ENCODE results near the gene PACS1.
"Not testable (repeated sequence)": the region's sequence is repeated elsewhere in the genome, so short reads cannot be mapped to it uniquely, and the experiment has no call there.

Gene PACS1

DNA sequence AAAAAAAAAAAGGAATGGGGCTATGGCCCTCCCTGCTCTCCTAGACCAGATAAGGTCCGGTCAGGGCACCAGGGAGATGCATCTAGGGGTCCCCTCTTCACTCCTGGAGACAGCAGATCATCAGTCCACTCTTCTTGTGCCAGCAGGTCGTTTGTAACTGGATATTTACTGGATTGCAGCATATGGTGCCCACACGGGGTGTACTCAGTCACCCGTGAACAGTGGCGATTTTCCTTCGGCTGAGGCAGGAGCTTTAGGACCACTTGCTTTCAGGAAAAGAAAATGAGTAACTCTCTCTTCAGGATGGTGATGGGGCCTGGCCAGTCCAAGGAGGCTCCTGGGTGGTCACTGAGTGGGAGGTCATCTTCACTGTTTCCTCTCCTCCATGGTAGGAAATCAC, 160.1 kb downstream of the PACS1 start:
- no peak for DNase-seq

- DNase-seq = no peak
Observed at GRCh38 chr11:66230978-66231377, 160.9 kb downstream of the PACS1 start.

DNA sequence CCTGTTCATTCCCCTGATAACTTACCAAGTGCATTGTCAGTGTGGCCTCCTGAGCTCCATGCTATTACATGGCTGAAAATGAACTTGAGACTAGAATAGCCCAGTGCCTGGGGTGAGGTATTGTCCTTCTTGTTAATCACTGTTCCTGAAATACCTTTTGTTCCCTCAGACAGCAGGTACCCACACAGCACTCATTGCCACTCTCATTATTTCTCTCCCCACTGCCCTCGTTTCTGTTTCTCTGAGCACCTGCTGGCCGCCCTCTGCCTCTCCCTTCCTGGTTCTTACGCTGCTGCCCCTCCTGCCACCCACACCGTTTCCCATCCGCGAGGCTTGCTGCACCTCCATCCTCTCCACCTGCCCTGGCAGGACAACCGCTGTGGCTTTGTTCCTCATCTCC, 161.5 kb downstream of the PACS1 start:
- no peak for DNase-seq

DNA sequence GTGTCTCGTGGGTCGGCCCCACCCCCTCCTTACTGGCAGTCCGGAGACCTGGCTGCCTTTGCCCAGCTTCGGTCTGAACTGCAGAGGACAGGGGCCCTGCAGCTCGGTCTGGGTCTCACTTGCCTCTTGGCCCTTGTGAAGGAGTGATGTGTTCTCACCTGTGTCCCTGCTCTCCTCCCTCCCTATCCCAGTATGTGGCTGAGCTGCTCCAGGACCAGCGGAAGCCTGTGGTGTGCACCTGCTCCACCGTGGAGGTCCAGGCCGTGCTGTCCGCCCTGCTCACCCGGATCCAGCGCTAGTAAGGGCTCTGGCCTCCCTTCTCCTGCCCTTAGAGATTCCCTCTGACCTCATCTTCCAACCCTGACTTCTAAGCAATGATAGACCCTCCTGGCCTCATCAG, 162.7 kb downstream of the PACS1 start:
- DNase-seq = no peak

DNA sequence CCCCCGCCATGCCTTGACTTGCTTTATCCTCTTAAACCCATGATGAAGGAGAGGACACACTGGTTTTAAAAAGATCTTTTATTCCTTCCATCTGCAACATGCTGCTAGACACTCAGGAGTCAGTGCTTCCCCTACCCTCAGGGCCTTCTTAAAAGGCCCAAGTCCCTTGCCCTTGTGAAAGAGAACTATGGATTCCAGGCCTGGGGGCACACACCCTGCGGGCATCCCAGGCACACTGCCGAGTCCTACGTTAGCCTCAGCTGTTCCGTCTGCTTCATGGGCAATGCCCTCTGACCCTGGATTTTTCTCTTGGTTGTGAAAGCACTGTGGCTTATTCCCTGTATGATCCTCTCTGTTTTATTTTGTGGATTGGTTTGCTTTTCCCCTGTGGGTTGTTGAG, 163.2 kb downstream of the PACS1 start:
- no peak for DNase-seq

- no peak for DNase-seq
Observed at GRCh38 chr11:66235141-66235540, 165.1 kb downstream of the PACS1 start.

DNA sequence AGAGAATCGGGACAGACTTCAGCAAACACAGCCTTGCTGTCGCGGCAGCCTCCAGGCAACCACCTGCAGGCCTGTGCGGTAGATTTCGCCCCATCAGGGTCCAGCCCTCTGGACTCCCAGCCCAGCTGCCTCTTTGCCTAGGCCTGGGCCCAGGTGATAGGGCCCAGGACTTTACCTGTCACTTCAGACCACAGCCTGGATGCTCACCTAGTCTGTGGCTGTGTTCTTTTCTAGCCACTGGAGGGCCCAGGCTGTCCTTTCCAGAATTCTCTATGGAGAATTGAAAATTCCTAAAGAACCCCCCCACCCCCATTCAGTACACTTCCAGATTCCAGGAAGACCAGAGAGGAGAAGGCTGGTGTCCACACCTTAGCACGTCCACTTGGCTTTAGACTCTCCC, 167.8 kb downstream of the PACS1 start:
- DNase-seq = no peak

GRCh38 chr11:66238786-66239413, 168.8 kb downstream of the PACS1 start:
- DNase-seq = no peak

GRCh38 chr11:66239511-66239910, 169.4 kb downstream of the PACS1 start:
- DNase-seq = no peak

DNA sequence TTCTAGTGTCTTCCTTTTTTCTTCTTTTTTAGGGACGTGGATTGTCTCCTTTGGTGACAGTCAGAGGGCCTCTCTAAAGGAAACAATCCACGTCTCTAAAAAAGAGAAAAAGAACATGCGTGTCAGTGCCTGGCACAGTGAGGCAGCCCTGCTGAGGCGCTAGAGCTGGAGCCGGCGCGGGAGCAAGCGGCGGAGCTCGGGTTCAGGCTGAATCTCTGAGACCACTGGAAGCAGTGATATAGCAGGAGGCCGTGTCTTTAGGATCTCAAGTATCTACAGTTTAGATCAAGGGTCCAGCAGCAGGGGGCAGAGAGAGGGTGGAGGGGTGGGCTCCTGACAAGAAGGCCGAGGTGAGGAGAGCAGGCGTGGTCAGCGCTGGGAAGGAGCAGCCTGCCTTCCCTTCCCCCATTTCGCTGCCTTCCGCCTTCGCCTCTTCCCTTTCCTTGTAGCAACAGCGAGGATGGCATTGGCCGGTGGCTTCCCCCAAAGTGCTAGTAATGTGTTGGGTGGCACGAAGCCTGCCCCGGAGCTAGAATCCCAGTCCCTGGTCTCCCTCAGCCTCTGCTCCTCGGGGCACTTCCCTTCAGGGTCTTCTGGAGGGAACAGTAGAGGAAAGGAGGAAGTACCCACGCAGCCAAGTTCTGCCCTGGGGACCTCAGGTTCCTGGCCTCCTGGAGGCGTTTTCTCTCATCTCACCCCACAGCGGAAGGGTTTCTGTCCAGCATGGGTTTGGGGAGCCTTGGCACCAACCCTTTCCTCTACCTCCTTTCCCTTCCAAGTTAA, 170.1 kb downstream of the PACS1 start:
- DNase-seq = no peak

- DNase-seq = no peak
Observed at GRCh38 chr11:66240781-66241136, 170.7 kb downstream of the PACS1 start.

DNA sequence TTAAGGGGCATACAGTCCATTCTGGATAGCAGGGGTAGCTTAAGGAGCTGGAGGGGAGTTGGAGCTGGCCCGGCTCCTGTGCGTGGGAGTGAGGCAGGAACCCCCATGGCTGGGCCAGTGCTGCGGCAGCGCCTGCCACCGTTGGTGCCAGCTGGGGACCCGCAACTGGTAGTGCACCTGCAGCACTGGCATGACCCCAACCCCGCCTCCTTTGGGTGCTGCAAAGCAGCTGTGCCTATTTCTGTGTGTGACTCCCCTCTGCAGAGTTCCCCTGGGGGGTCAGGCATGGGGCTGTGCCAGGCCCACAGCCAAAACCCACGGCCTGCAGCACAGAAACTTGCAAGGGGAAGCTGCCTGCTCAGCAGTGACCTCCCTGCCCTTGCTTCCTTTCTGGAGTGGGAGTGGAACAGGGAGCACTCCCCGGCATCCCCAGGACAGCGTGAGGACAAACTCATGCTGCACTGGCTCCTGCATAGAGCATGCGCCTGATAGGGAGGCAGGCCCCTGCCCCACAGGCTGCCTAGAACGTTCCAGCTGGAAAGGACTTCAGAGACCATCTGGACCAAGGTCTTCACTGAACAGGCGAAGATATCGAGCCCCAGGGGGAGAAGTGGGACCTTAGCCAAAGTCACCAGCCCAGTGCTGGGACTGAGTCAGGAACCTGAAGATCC, 172.2 kb downstream of the PACS1 start:
- DNase-seq = no peak

DNA sequence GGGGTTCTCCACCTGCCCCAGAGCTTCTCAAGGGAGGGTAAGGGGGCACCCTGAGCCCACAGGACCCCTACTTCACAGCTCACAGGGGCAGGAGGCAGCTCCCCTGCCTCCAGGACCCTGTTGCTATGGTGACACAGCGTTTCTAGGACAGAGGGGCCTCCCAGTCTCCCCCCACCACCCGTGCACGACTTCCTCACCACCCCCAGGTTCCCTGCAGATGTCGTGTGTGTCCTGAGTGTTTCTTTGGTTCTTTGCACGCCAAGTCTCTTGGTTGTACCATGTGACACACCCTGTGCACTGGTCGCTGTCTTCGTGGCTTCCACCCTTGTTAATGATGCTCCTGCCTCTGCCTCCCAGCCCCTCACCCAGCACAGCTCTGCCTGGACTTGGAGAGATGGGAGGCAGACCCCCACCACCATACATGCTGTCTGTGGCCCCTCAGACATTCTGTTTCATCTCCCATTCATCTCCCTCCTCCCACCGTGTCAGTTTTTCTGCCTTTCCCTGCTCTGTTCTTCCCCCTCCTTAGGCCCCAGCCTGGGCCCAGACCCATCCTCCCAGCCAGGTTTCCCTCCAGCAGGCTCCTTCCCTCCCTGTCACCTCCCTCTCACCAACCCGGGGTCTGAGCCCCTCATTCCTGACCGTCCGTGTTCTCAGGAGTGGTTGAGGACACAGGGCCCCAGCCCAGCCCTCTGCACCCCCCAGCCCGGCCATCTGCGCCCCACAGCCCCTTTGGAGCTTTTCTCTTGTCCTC, 173.9 kb downstream of the PACS1 start:
- DNase-seq = no peak

- no peak for DNase-seq
Observed at GRCh38 chr11:66247295-66247694, 177.2 kb downstream of the PACS1 start.

- DNase-seq = no peak
Observed at GRCh38 chr11:66247801-66248200, 177.7 kb downstream of the PACS1 start.

DNA sequence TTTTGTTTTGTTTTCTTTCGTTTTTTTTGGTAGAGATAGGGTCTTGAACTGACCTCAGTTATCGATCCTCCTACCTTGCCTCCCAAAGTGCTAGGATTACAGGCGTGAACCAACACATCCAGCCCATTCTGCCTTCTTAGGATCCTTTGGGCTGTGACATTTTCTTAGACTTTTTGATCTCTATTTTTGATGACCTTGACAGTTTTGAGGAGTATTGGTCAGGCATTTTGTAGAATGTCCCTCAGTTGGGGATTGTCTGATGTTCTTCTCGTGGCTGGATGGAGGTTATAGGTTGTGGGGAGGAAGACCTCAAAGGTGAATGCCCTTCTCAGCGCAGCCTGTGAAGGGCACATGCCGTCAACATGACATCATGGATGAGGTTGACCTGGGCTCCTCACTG, 178.8 kb downstream of the PACS1 start:
- no peak for DNase-seq

DNA sequence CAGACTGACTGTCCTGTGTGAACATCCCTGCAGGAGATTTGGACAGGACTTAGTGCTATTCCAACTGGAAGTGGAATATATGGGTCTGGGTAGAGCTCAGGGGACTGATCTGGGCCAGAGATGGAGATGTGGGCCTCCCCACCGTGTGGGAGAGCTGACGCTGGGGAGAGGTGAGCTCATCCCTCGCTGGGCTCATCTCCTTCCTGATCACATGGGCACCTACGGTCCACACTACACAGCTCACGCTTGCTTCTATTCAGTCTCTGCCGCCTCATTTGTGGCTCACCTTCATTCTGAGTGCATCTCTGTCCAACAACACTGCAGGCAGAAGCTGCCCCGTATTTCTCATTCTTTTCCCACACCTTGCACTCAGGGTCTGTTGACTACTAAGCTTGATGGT, 181.7 kb downstream of the PACS1 start:
- no peak for DNase-seq

DNA sequence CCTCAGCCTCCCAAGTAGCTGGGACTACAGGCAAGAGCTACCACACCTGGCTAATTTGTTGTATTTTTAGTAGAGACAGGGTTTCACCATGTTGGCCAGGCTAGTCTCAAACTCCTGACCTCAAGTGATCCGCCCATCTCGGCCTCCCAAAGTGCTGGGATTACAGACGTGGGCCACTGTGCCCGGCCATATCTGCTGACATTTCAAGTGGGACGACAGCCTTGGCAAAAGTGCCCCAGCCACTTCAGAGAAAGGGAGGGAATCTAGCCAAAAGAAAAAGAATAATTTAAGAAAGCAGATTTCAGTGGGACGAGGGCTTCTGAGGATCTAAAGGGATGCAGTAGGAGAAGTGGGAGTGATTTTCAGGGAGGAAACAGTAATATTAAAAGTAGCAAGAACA, 183.0 kb downstream of the PACS1 start:
- DNase-seq = not testable (repeated sequence)

- no peak for DNase-seq
Observed at GRCh38 chr11:66258473-66258893, 188.4 kb downstream of the PACS1 start.

DNA sequence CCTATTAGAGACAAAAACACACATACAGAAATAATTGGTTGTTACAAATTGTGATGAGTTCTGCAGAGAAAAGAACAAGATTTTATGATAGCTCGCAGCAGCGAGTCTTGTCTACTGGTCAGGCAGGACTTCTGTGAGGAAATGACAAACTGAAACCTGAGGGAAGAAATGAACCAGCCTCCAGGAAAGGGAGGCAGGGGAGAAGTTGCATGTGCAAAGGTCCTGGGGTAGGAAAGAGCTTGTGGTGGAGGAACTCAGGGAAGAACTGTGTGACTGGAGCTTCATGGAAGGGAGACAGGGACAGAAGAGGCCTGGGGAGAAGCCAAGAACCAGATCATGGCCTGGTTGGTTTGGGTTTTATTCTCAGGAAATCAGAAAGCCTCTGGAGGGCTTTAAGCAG, 189.2 kb downstream of the PACS1 start:
- no peak for DNase-seq

GRCh38 chr11:66259956-66260355, 189.9 kb downstream of the PACS1 start:
- DNase-seq = no peak

- DNase-seq = no peak
Observed at GRCh38 chr11:66261578-66261977, 191.5 kb downstream of the PACS1 start.

- no peak for DNase-seq
Observed at GRCh38 chr11:66262191-66262590, 192.1 kb downstream of the PACS1 start.

DNA sequence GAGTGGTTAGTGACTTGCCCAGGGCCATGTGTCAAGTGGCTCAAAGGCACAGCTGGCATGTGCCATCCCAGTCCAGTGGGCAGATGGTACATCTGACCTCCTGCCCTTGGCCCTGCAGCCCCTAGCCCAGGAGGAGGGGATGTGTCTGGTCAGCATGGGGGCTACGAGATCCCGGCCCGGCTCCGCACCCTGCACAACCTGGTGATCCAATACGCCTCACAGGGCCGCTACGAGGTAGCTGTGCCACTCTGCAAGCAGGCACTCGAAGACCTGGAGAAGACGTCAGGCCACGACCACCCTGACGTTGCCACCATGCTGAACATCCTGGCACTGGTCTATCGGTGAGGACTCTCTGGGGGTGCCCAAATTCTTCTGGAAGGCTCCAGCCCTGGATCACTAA, 192.6 kb downstream of the PACS1 start:
- DNase-seq = no peak

All from left hindlimb (tissue), 1 donor.